Osteoblast (primary cell): ENCODE results near the gene NFE2L2. TPM values are rescaled to one million over a fixed set of nuclear protein-coding genes. Genes with fewer than 3 reads are reported as not detected.
"Not testable (repeated sequence)": the region's sequence is repeated elsewhere in the genome, so short reads cannot be mapped to it uniquely, and the experiment has no call there.

Experiments used
- DNase-seq: peaks from one replicate; pipeline ENCODE4 v3.0.0; 2011; ENCODE audit warnings: low spot score, mixed read lengths; ENCODE audit not compliant: insufficient read length; ENCODE audit errors: missing footprints
- H2AFZ ChIP-seq: 2 replicates; pipeline ENCODE4 v1.6.0; 2011; ENCODE audit warnings: mild to moderate bottlenecking, low read length
- H3K27ac ChIP-seq: 2 replicates; pipeline ENCODE4 v1.5.1; 2011; ENCODE audit warnings: mild to moderate bottlenecking, low read depth, low read length, moderate library complexity
- H3K27me3 ChIP-seq: 2 replicates; pipeline ENCODE4 v1.6.0; 2012; ENCODE audit warnings: mild to moderate bottlenecking, control low read depth, inconsistent platforms, low read length, moderate library complexity; ENCODE audit not compliant: insufficient read depth
- H3K36me3 ChIP-seq: 2 replicates; pipeline ENCODE4 v1.5.1; 2011; ENCODE audit warnings: mild to moderate bottlenecking, low read length, control low read depth, moderate library complexity; ENCODE audit not compliant: insufficient read depth
- H3K4me1 ChIP-seq: 2 replicates; pipeline ENCODE4 v1.5.1; 2011; ENCODE audit warnings: mild to moderate bottlenecking, low read length, control low read depth, moderate library complexity; ENCODE audit not compliant: insufficient read depth
- H3K4me2 ChIP-seq: 2 replicates; pipeline ENCODE4 v1.6.0; 2011; ENCODE audit warnings: mild to moderate bottlenecking, low read length; ENCODE audit not compliant: insufficient read depth
- H3K4me3 ChIP-seq: fragments of 200-600 bp; sonication (generic); 3 replicates; pipeline ENCODE4 v1.5.1; 2012; ENCODE audit warnings: mild to moderate bottlenecking, low read length, inconsistent platforms; ENCODE audit not compliant: insufficient read depth
- H3K79me2 ChIP-seq: 2 replicates; pipeline ENCODE4 v1.6.0; 2012; ENCODE audit warnings: mild to moderate bottlenecking, low read length, control low read depth, inconsistent platforms; ENCODE audit not compliant: insufficient read depth
- H3K9me3 ChIP-seq: 2 replicates; pipeline ENCODE4 v1.5.1; 2011; ENCODE audit warnings: low read depth, low read length, control low read depth
- H4K20me1 ChIP-seq: 2 replicates; pipeline ENCODE4 v1.6.0; 2012; ENCODE audit warnings: mild to moderate bottlenecking, low read length, control low read depth; ENCODE audit not compliant: insufficient read depth
- CTCF ChIP-seq: IDR thresholded peaks from 2 replicates; pipeline ENCODE4 v1.5.1; 2011; ENCODE audit warnings: mild to moderate bottlenecking, low read depth, low read length, moderate library complexity; ENCODE audit errors: extremely low read depth
- total RNA-seq: library from RNA; depleted of rRNA; stranded (reverse); fragments of >200 nt; gene quantifications from 2 replicates; pipeline ENCODE4 v1.2.3, GENCODE V29; 2012

The NFE2L2 gene
- total RNA-seq, 1 donor = 91.9 TPM

GRCh38 chr2:177268187-177268871 is 3.8 kb upstream of the NFE2L2 start:
- Histone ChIP-seq H2AFZ (no peak overlapping the region), H3K79me2 (peaks cover 4% of the 10 kb centered on the region), H3K27me3 (no peaks in the 10 kb centered on the region), H3K36me3 (no peaks in the 10 kb centered on the region), H3K27ac (no peak overlapping the region), H4K20me1 (no peaks in the 10 kb centered on the region), H3K4me1 (peaks cover 26% of the 10 kb centered on the region), H3K9me3 (no peaks in the 10 kb centered on the region), H3K4me3 (no peak overlapping the region), H3K4me2 (no peak overlapping the region)
- no peak for TF ChIP-seq CTCF
- no peak for DNase-seq

- H4K20me1 ChIP-seq, H3K27ac ChIP-seq, H2AFZ ChIP-seq, H3K9me3 ChIP-seq, H3K27me3 ChIP-seq, DNase-seq, H3K36me3 ChIP-seq, H3K4me3 ChIP-seq, H3K4me2 ChIP-seq: not testable (repeated sequence)
- Histone ChIP-seq H3K79me2 (peaks cover 18% of the 10 kb centered on the region), H3K4me1 (peaks cover 18% of the 10 kb centered on the region)
Measured at GRCh38 chr2:177266955-177267354, 2.4 kb upstream of the NFE2L2 start.

GRCh38 chr2:177265824-177266817 is 1.6 kb upstream of the NFE2L2 start:
- Histone ChIP-seq H4K20me1 (peaks cover 9% of the 10 kb centered on the region), H3K79me2 (peaks cover 26% of the 10 kb centered on the region), H3K4me1 (peaks cover 26% of the 10 kb centered on the region), H3K27me3 (no peaks in the 10 kb centered on the region), H2AFZ (no peak overlapping the region), H3K9me3 (no peaks in the 10 kb centered on the region), H3K4me2 (peak overlapping the region; percentile 96), H3K4me3 (no peak overlapping the region), H3K36me3 (no peaks in the 10 kb centered on the region), H3K27ac (peak overlapping the region; percentile 93)
- TF ChIP-seq CTCF = no peak
- peak; percentile 69 for DNase-seq

GRCh38 chr2:177264209-177264692 is 276 bp downstream of the NFE2L2 start:
- peak overlapping the region; percentile 88 for H3K4me3 ChIP-seq
- H3K9me3 ChIP-seq = no peaks in the 10 kb centered on the region
- H3K27ac ChIP-seq = peak overlapping the region; percentile 93
- no peak for TF ChIP-seq CTCF
- DNase-seq = peak; percentile 85
- H3K27me3 ChIP-seq = no peaks in the 10 kb centered on the region
- no peaks in the 10 kb centered on the region for H3K36me3 ChIP-seq
- no peak overlapping the region for H2AFZ ChIP-seq
- H3K79me2 ChIP-seq = peaks cover 45% of the 10 kb centered on the region
- H3K4me2 ChIP-seq = peak overlapping the region; percentile 68
- H3K4me1 ChIP-seq = peaks cover 36% of the 10 kb centered on the region
- H4K20me1 ChIP-seq = peaks cover 25% of the 10 kb centered on the region
